NCI-H345 treated with DMSO at 0.1 percent for 48 hours (cell line): ENCODE measurements around the gene MARVELD3.
A peak's percentile ranks its signal among the peaks of the same experiment; 100 is the strongest.
"Not testable (repeated sequence)": the region's sequence is repeated elsewhere in the genome, so short reads cannot be mapped to it uniquely, and the experiment has no call there.

ENCODE experiments used
- DNase-seq: peaks from one replicate; lab custom pipeline; 2025; ENCODE audit not compliant: unreplicated experiment; lab: John Stamatoyannopoulos, UW

The MARVELD3 gene

GRCh38 chr16:71671165-71671564, 45.2 kb downstream of the MARVELD3 start:
- DNase-seq = no peak

GRCh38 chr16:71672125-71672524, 46.1 kb downstream of the MARVELD3 start:
- DNase-seq = no peak

DNA sequence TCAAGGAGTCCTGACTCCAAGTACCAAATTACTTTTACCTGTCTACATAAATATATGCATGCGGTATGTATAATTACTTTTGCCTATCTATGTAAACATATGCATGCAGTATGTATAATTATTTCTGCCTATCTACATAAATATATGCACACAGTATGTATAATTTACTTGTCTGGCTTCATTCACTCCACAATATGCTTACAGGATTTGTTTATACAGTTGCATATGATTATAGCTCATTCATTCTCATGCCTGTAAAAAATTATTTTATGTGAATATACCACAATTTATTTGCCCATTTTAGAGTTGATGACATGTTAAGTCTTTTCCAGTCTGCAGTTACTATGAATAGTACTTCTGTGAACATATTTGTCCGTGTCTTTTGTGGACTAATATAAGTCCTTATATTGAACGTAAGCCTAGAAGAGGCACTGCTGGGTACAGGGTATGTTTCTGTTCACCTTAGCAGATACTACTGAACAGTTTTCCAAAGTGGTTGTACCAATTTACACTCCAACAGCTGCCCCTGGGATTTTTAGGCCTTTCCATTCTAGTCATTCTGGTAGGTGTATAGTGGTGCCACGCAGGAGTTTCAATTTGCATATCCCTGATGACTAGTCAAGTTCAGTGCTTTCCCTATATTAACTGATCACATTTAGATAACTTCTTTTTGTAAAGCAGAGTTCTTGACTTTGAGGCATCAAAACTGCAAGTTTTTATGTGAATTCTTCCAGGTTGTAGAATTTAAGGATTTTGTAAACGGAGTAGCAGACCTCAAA, 47.0 kb downstream of the MARVELD3 start:
- DNase-seq = no peak

DNA sequence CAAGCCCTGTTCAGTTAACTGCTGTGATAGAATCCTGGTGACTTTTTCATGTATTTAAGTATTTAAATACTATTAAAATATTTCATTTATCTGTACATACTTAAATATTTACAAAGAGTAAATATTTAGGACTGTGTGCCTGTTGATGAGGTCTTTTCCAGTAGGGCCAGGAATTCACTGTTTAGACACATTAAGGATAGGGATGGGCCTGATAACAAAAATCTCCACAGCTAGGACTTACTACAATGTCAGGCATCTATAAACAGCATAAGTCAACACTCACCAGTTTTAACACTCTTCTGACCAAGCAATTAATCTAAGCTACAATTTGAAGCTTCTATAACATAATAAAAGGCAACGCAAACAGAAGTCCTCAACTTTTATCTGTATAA, 47.6 kb downstream of the MARVELD3 start:
- no peak for DNase-seq

- DNase-seq = no peak
Measured at GRCh38 chr16:71674229-71674628, 48.2 kb downstream of the MARVELD3 start.

DNA sequence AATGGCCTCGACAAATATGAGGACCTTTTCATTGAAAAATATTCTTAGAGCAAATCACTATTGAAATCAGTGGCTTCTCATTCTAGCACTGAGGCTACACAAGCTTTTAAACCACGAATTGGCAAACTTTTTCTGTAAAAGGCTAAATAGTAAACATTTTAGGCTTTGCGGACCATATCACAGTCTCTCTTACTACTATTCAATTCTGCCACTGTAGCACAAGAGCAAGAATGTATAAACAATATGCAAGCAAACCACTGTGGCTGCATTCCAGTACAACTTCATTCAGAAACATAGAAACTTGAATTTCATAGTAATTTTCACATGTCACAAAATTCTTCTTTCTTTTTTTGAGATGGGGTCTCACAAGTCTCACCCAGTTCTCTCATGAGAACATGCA, 49.4 kb downstream of the MARVELD3 start:
- DNase-seq = no peak

GRCh38 chr16:71676236-71676635, 50.3 kb downstream of the MARVELD3 start:
- DNase-seq = peak; percentile 5

- no peak for DNase-seq
Measured at GRCh38 chr16:71681360-71681759, 55.4 kb downstream of the MARVELD3 start.

- not testable (repeated sequence) for DNase-seq
Measured at GRCh38 chr16:71684280-71684679, 58.3 kb downstream of the MARVELD3 start.
